ENCODE data around the gene UBE3A. TPM values are rescaled to one million over a fixed set of nuclear protein-coding genes. Genes with fewer than 3 reads are reported as not detected.

The UBE3A gene
- total and polyA plus RNA-seq, 9 of the 15 experiments (the other 6 are each of a cell fraction or from before 2014, with no cell fraction given) = 29.3 to 103 (median 60.2) TPM

DNA sequence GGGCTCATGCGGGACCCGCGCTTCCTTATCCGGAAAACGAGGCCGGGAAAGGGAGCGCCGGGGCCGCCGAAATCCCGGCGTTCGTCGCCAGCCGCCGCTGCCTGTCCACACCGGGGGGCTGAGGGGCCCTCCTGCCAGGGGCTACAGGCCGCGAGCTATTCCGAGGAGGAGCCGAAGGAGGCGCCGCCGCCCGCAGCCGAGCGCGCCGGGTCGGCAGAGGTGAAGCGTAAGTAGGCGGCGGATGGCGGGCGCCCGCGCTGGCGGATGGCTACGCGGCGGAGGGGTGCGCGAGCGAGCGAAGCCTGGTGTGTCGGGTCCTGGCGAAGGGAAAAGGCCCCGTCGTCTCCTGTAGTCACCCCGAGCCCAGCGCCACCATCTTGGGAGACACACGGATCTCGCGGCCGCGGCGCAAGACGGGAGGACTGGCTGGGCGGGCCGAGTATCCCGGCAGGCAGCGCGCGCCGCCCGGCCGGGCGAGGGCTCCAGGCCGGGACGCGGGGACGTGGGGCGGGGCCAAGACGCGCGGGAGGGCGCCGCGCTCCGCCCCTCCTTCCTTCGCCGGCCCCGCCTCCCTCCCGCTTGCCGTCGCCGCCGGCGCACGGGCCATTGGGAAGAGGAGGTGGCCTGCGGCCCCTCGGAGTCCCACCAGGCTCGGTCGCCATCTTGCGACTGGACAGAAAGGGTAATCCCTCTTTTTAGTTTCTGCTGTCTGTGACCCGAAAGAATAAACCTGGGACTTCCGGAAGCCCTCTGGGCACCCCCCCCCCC is at the start of gene UBE3A (continued):
- TF ChIP-seq, protein P1, sequence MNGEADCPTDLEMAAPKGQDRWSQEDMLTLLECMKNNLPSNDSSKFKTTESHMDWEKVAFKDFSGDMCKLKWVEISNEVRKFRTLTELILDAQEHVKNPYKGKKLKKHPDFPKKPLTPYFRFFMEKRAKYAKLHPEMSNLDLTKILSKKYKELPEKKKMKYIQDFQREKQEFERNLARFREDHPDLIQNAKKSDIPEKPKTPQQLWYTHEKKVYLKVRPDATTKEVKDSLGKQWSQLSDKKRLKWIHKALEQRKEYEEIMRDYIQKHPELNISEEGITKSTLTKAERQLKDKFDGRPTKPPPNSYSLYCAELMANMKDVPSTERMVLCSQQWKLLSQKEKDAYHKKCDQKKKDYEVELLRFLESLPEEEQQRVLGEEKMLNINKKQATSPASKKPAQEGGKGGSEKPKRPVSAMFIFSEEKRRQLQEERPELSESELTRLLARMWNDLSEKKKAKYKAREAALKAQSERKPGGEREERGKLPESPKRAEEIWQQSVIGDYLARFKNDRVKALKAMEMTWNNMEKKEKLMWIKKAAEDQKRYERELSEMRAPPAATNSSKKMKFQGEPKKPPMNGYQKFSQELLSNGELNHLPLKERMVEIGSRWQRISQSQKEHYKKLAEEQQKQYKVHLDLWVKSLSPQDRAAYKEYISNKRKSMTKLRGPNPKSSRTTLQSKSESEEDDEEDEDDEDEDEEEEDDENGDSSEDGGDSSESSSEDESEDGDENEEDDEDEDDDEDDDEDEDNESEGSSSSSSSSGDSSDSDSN (IDR thresholded peaks at IDR 0.05; ENCODE audit: borderline replicate concordance in 1 of 2, low read depth in 2 of 2, low read length in 2 of 2) = peak in 1 of 2 experiments; percentile 47; a peak in 2 of 4 replicates
- TF ChIP-seq RAD21 (CRISPR knock-in tag; conservative IDR thresholded peaks at IDR 0.05 in 1 of 2, IDR thresholded peaks at IDR 0.05 in 1 of 2) (peak in 1 of 2 experiments; percentile 43; a peak in 2 of 4 replicates), POLR2A (conservative IDR thresholded peaks at IDR 0.05) (peak; percentile 90), PRPF4 (IDR thresholded peaks at IDR 0.05; ENCODE audit: insufficient read depth, low read depth, low read length, poor library complexity, severe bottlenecking) (peak; percentile 34), FOSL1 (tag; conservative IDR thresholded peaks at IDR 0.05) (0 out of 2 replicates have a peak, but pooled peaks have one; percentile 23), ELF4 (CRISPR knock-in tag; IDR thresholded peaks at IDR 0.05) (no peak), NBN (IDR thresholded peaks at IDR 0.05; ENCODE audit: low read depth) (no peak), KDM1A (IDR thresholded peaks at IDR 0.05) (no peak), HNRNPL (IDR thresholded peaks at IDR 0.05; ENCODE audit: low read depth, low read length) (peak; percentile 59; the same call in 1 of the 2 replicates), KDM5B (IDR thresholded peaks at IDR 0.05; ENCODE audit: insufficient replicate concordance, low read depth, low read length) (peak; percentile 86), TAF1 (IDR thresholded peaks at IDR 0.05; ENCODE audit: control insufficient read depth, extremely low read depth, insufficient read depth, low read length, severe bottlenecking) (peak; percentile 91), RBM25 (IDR thresholded peaks at IDR 0.05; ENCODE audit: low read depth, low read length, severe bottlenecking) (peak; percentile 56), ATF1 (CRISPR knock-in tag; IDR thresholded peaks at IDR 0.05) (no peak), ATF1 (tag; IDR thresholded peaks at IDR 0.05) (peak; percentile 55; the same call in 1 of the 2 replicates), TAF9B (IDR thresholded peaks at IDR 0.05; ENCODE audit: partially characterized antibody) (peak; percentile 48), ERF (CRISPR knock-in tag; IDR thresholded peaks at IDR 0.05) (no peak), HDAC1 (IDR thresholded peaks at IDR 0.05) (0 out of 4 replicates have a peak, but pooled peaks of 1 of the 2 experiments have one; percentile 13), SMAD1 (IDR thresholded peaks at IDR 0.05; ENCODE audit: low read depth, low read length, partially characterized antibody) (no peak)
- TF ChIP-seq, protein P2, sequence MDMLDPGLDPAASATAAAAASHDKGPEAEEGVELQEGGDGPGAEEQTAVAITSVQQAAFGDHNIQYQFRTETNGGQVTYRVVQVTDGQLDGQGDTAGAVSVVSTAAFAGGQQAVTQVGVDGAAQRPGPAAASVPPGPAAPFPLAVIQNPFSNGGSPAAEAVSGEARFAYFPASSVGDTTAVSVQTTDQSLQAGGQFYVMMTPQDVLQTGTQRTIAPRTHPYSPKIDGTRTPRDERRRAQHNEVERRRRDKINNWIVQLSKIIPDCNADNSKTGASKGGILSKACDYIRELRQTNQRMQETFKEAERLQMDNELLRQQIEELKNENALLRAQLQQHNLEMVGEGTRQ (CRISPR knock-in tag; IDR thresholded peaks at IDR 0.05) = no peak
- TF ChIP-seq, protein P3, sequence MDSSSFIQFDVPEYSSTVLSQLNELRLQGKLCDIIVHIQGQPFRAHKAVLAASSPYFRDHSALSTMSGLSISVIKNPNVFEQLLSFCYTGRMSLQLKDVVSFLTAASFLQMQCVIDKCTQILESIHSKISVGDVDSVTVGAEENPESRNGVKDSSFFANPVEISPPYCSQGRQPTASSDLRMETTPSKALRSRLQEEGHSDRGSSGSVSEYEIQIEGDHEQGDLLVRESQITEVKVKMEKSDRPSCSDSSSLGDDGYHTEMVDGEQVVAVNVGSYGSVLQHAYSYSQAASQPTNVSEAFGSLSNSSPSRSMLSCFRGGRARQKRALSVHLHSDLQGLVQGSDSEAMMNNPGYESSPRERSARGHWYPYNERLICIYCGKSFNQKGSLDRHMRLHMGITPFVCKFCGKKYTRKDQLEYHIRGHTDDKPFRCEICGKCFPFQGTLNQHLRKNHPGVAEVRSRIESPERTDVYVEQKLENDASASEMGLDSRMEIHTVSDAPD (CRISPR knock-in tag; IDR thresholded peaks at IDR 0.05) = no peak
- TF ChIP-seq, protein P4, sequence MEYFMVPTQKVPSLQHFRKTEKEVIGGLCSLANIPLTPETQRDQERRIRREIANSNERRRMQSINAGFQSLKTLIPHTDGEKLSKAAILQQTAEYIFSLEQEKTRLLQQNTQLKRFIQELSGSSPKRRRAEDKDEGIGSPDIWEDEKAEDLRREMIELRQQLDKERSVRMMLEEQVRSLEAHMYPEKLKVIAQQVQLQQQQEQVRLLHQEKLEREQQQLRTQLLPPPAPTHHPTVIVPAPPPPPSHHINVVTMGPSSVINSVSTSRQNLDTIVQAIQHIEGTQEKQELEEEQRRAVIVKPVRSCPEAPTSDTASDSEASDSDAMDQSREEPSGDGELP (CRISPR knock-in tag; IDR thresholded peaks at IDR 0.05; ENCODE audit: borderline replicate concordance) = peak; percentile 11; the same call in 1 of the 2 replicates
